ENCODE data around the gene ARHGAP15. TPM values are rescaled to one million over a fixed set of nuclear protein-coding genes. Genes with fewer than 3 reads are reported as not detected.

ARHGAP15 gene
- total RNA-seq, 1 experiment from 2014 or later, result not detected

DNA sequence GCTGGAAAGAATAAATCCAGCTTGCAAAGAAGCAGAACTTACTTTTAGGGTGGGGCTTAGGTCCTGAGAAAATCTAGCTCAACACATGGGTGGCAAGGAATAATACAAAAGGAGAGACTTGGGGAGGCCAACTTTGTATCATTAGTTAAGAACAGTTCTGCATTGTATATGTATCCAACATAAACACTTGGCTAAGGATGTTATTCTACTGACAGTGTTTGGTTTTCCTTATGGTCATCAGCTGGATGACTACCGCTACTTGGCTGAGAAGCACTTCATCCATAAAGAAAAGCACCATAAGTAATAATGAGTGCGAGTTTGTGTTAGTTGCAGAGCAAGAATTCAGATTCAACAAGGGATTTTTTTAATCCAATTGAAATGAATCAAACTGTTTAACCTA is 614.9 kb downstream of the ARHGAP15 start:
- DNase-seq (ENCODE audit: low read depth), result no peak

DNA sequence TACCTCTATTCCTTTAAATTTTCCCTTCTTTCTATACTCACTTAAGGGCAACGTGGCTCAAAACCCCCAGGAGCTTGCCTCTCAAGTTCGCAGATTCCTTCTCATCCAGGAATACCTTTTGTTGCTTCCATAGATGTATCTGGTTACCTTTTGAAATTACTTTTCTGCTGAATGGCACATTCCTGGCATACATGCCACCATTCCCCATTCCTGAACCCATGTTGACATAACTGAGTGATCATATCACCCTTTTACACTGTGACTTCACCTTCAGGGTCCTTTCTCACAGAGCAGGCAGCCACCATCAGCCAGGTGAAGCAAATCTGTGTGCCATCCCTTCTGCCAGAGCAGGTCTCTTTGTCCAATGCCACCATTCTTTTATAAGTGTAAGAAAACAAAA is 615.8 kb downstream of the ARHGAP15 start:
- no peak for DNase-seq (ENCODE audit: low read depth)

DNA sequence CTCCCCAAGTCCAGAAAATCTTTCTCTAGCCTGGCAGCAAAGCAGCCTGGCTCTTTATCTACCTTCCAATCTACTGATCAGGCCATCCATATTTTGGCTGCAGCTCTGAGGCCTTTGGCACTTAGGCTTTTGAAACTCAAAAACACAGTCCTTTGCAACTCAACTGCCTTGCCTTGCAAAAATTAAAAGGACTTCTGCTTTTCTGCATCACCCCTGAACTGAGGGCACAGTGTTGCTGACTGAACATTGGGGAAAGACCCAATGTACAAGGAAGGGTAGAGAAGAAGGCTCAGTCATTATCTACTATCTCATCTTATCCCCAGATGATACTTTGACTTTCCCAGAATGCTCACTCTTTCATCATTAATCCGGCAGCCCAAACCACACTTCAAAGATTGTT is 625.5 kb downstream of the ARHGAP15 start:
- no peak for DNase-seq (ENCODE audit: low read depth)

DNA sequence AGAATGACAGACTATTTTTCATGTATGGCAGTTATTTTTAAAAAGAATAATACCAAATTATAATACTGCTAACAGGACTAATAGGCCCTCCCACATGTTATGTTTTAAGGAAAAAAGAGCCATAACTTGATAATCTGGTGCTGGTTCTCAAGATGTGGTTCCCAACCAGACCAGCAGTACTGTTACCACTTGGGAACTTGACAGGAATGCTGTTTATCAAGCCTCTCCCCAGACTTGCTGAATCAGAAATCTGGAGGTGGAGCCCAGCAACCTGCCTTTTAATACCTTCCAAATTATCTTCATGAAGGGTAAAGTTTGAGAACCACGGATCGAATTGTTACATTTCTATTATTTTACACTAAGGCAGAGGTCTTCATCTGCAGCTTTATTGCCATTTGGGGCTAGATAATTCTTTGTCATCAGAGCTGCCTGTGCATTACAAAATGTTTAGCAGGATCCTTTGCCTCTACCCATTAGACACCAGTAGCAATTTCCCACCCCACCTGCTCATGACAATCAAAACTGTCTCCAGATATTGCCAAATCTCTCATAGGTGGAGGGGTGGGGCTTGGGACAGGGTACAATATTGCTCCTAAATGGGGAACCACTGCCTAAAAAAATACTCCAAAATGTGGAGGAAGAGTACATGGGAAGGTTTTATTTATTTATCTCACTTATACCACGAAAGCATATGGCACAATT is 629.6 kb downstream of the ARHGAP15 start:
- DNase-seq (ENCODE audit: low read depth), result no peak

DNA sequence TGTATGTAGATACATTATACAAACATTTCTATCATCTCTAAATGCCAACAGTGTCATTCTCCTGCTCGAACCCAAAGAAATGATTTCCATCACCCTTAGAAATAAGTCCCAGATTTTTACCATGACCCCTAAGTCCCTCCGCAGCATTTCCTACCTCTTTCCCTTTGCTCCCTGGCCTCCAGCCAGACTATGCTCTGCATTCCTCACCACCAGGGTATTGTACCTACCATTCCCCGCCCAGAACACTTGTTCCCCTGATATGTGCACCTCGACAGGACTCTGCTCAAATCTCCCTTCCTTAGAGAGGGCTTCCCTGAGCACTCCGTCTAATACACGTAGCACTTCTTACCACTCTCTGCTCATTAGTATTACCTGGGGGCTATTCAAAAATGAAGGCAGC is 630.2 kb downstream of the ARHGAP15 start:
- DNase-seq (ENCODE audit: low read depth), result no peak

DNA sequence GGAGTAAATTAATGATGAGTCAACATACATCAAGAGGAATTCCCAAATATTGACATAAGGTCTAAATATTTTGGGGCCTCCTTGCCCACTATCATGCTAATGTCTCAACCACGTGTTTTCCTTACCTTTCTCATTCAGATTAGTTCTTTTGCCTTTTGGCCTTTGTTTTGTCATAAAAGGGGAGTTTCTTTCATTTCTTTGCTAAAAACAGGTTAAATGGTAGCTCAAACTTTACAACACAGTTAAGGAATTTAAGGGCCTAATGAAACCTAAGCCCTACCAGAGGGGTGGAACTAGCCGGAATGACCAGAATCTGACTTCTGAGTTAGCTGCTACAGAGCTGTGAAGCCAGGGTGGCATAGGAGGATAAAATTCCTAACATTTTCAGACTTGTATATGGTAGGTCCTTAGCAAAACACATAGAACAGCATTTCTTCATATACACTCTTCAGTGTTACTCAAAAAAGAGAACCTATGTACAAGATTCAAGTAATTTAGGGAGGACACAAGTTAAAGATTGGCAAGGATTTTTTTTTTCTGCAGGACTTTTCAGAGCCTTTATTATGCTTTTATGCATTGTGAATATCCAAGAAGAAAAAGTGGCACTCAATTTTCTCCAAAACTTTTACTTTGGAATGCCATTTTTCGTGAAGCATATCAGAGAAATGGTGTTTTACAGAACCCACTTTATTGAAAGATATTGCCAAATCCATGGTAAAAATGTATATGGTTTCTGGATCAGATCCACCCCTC is 633.1 kb downstream of the ARHGAP15 start:
- no peak for DNase-seq (ENCODE audit: low read depth)

DNA sequence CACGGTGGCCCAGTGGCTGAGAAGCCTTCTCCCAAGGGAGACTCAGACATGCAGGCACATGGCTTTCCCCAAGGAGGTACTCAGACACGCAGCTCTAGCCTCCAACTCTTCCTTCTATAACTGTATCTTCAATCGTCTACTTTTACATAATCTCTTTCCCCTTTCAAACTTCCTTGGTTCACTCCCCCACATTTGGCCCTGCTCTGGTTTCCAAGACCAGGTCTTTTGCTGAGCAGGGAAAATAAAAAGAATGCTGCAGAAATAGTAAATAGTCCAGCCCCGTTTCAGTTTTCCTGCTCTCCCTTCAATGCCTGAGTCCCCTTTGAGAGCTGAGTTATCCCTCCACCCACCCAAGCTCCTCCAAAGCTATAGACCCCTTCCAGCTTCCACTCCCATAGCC is 635.0 kb downstream of the ARHGAP15 start:
- DNase-seq (ENCODE audit: low read depth), result no peak

DNA sequence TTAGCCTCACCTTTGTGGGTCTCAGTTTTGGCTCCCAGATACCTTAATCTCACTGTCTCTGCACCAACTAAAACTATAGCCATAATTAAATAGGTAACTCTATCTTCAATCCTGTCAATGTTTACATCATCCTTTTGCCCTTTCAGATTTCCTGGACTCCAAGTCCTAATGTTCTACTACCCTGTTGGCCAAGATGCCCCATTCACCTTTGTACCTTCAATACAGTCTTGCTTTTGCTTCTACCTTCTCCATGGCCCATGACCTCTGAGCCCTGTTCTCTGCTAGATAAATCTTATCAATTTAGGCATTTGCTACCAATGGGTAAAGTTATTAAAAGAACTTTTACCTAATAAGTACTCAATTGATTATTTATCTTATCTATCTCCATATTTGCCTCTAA is 635.5 kb downstream of the ARHGAP15 start:
- DNase-seq (ENCODE audit: low read depth), result no peak

DNA sequence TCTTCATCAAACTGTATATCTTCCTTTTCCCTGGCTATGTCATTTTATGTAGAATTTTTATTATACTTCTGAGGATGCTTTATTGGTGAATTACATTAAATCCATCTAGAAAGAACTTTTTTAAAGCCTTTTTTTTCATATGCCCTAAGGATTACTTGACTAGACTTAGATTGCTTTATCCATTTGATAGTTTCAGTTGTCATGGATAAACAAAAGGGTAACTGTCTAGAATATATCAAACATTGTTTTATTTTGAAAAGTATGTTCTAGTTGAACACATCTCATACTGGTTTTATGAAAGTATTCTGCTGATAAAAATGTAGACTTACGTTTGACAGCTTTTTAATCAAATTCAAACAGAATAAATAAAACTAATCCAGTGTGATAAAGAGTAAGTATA is 639.8 kb downstream of the ARHGAP15 start:
- DNase-seq (ENCODE audit: low read depth), result no peak

DNA sequence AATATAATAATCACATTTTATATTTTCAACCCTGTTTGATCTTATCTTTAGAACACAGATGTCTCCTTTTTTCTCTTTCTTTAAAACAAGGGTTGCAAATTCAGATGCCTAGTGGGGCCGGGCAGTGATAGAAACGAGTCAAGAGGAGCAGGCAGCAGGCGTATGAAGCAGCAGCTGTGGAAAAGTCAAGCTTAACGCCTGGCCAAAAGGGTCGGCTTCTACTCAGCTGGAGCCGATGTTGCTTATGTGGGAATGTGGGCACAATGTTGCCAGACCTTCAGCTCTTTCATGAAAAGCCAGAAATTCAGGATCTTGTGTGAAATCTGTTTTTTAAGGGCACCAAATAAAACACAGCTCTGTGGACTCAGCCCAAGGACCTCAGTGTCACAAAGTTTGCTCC is 642.7 kb downstream of the ARHGAP15 start:
- DNase-seq (ENCODE audit: low read depth), result no peak

DNA sequence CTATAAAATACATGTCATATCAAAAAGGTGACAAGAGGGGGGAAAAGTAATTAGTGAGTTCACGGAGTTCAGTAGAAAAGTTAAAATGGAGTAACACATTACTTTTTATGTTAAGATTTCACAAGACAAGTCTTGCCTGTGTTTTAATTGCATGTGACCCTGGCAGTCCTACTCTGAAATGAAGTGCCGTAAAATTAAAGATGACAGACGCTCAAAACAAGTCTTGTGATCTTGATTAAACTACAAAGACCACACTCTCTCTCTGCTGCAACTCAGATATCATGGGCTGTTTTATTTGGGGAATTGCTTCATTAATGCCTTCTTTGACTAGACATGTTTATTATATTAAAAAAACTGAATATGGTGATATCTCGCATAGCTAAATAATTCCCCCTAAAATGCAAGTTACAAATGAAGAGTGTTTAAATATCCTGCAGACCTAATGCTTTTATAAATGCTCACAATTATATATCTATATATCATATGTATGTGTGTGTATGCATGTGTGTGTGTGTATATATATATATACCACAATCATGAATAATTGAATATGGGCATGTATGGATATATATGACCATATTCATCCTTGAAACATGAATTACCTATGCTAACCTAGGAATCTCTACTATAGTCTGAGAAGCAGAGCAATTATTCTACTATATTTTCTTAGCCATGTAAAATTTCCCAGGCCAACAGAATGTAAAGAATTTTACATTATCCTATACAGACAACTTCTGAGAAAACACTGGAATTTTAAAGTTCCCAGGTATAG is 647.5 kb downstream of the ARHGAP15 start:
- no peak for DNase-seq (ENCODE audit: low read depth)

DNA sequence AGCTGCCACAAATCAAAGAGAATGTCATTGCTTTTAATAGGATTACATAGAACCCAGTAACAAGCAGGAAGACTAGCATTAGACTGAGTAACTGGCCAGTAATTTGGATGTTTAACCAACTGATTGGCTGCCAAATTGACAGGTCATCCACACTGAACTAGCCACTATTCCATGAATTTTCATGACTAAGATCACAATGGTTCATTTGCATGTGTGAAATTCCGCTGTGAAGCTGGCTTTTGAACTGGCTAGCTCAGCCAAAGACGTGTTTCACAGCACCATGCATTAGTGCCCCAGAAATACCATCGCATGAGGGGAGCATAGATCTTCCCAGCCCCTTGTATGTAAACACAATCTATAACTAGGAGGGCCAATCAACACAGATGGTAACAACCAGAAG is 649.8 kb downstream of the ARHGAP15 start:
- peak; percentile 34 for DNase-seq (ENCODE audit: low read depth)

DNA sequence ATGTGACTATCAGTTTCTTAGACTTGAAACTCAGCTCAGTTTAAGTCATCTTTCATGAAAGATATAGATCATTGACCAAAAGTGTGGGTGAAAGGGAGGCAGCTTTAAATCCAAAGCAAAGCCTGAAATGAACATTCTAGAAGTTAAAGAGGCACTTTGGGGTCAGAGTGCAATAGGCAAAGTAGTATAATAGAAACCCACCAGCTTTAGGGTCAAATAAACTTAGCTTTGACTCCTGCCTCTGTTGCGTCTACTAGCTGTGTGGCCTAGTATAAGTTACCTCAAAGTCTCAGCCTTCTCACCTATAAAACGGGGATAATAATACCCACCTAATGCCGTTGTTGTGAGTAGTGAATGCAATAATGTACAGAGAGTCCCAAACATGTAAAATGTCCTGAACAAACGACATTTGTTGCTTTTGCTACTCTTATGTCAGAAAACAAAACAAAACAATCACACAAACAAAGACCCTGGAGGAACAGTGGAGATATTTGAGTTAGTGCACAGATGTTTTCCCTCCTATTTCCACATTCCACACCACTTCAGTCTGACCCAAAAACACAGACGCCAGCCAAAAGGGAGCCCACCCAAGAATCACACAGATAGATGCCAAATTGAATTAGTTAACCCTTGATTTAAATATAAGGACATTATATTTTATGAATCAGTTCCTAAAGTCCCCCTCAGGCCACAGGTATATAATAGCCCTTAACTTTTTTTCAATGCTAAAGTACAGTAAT is 657.0 kb downstream of the ARHGAP15 start:
- DNase-seq (ENCODE audit: low read depth), result no peak

DNA sequence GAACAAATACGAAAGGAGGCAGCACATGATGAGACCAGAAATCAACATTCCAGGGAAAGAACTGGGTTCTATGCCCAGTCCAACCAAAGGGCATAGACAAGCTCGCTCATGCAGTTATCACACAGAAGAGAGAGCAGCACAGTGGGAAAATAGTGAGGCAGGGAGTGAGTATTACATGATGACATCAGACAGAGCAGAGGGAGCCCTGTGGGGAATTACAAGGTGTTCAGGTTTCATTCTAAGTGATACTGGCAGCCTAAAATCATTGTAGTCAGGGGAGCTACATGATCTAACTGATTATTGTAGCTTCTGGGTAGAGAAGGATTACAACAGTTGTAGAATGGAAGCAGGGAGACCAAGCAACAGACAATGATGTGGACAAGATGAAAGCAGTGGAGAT is 658.5 kb downstream of the ARHGAP15 start:
- no peak for DNase-seq (ENCODE audit: low read depth)

DNA sequence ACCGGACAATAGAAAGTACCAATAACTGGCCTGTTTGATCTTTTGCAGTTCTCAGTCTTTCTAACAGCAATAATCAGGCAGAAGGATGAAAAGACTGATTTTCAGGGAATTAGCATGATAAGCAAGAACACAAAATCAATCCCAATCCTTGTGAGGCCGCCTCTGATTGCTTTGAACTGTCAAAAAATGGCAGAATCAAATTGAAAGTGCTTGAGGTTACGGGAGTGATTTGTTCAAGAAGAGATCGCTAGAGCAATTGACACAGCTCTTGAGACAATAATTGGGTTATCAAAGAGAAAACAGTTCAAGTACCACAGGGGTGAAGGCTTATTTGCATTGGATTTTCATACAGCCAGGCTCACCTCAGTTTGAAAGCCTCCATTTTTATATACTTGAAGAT is 663.4 kb downstream of the ARHGAP15 start:
- no peak for DNase-seq (ENCODE audit: low read depth)

DNA sequence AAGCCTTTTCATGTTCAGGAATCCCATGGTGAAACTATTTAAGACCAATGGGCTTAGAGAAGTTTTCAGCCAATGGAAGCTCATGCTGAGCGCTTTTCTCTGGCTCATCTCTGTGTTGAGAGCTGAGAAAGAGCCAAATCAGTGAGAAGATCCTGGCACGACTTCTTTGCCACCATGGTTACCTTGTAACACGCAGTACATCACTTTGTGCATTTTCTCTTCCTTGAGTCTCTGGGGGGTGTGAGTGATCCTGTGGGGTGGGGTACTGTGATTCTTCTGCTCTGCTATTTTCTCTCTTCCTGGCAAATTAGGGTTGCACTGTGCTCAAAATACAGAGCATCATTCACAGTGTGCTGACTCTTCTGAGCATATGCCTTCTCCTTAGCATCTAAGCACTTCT is 664.2 kb downstream of the ARHGAP15 start:
- no peak for DNase-seq (ENCODE audit: low read depth)

DNA sequence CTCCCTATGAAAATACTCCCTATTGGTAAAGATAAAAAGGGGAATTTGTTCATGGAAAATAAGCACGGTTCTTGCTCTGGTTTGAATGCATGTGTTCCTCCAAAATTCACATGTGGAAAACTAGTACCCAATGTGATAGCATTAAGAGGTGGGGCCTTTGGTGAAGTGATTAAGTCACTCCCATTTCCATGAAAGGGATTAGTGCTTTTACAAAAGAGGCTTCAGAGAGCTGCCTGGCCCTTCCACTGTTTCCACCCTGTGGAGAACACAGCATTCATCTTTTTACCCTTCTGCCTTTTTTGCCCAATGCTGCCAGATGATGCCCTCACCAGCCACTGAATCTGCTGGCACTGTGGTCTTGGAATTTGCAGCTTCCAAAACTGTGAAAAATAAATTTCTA is 666.8 kb downstream of the ARHGAP15 start:
- DNase-seq (ENCODE audit: low read depth), result no peak

DNA sequence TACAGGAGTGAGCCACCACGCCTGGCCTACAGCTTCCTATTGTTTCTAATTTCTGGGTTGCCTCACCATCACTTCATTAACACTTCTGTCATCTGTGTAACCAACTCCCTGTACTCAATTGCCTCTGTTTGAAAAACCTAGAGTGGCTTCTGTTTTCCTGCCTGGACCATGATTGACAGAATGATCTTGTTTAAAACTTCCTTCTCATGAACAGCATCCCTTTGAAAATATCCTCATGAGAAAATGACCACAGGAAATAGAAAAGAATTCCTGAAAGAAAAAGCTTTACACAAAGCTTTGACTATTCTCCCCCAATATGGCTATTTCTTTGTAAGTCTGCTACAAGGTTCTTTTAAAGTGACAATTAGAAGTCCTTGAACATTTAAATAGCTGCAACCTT is 672.3 kb downstream of the ARHGAP15 start:
- no peak for DNase-seq (ENCODE audit: low read depth)

DNA sequence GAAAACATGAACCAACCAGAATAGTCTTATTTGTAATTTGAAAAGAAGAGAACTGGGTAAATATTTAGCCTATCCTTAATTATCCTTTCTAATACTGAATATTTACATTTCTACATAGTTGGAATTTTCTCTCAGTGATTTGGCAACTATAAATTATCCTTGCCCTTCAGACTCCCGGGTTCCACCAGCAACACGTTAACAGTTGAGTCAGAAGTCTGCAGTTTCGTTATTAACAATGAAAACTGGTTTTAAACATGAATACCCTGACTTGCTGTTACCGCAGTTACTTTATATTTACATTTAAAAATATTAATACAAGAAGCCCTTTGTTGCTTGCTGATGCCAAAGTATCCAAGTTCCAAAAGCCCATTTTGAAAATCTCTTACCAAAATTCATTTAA is 673.0 kb downstream of the ARHGAP15 start:
- DNase-seq (ENCODE audit: low read depth), result no peak

DNA sequence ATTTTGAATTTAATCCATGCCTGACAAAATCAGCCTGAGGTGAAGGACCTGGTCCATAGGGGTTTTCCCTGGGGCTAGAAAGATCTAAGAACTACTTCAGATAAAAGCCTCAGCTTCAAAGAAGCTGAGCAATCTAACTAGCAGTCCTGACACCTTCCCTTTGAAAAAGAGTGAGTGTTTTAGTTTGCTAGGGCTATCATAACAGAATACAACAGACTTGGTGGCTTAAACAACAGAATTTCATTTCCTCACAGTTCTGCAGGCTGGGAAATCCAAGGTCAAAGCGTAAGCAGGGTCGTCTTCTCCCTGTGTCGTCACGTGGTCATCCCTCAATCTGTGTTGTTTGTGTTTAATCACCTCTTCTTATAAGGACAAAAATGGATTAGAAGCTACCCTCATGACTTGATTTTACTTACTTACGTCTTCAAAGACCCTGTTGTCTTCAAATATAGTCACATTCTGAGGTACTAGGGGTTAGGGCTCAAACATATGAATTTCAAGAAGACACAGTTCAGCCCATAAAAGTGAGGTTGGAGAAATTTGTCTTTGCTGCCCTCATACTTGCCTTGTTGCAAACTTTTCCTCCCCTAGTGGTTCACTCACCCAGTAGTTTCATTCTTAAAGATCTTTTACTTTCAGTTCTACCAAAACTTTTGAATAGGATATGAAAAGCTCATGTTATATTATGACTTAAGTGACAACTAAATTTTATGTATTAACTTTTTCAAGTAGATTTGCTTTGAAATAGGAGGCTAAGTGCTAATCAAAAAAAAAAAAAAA is 673.8 kb downstream of the ARHGAP15 start:
- DNase-seq (ENCODE audit: low read depth), result no peak

DNA sequence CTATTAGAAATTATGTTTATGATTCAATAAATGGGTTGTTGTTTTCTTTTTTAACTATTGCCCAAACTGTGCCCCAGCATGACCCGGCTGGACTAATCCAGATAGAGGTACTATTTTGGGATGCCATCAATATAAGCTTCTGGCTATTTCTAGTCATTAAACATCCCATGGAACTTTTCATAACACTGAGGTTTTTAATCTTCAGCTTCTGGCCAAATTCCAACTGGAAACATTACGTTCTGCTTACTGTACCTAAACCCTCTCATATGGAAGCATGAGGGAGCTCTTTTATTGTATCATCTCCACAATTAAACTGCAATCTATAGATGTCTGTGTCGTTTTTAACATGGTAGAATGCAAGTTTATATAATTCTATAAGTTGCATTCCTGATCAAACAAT is 674.7 kb downstream of the ARHGAP15 start:
- DNase-seq (ENCODE audit: low read depth), result no peak
